ENCODE results near the gene ADAMTSL1. TPM values are rescaled to one million over a fixed set of nuclear protein-coding genes. Genes with fewer than 3 reads are reported as not detected.

ADAMTSL1 gene
- total and polyA plus RNA-seq, 2 of the 8 experiments (the other 6 are each of a cell fraction or from before 2014, with no cell fraction given), result 0.84 to 1.1 TPM

DNA sequence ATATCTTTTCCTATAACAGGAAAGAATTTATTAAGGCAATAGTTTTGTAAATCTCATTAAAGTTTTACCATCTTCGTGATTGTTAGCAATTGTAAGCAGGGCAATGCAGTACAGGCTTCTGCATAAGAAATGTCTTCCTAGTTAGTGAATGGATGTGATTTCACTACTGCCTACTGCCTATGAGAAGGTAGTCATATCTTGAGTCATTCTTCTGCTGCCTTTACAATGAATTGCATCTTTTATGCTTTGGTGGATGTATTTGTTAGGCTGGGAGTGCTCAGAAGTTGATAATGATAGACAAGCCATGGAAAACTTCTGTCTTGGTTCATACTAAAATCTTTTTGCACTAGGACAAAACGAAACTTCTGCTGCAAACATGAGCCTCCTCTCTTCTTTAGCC lies 128.0 kb downstream of the ADAMTSL1 start:
- Histone ChIP-seq H3K79me2 (ENCODE audit: control insufficient read depth in 1 of 2, insufficient read depth in 2 of 2, low read length in 2 of 2) (no peaks in the 10 kb centered on the region), H4K5ac (ENCODE audit: insufficient read length, low read depth, low read length) (no peak overlapping the region), H3K4me2 (ENCODE audit: insufficient read depth in 1 of 2, low read depth in 2 of 2, low read length in 2 of 2) (no peak overlapping the region), H3K56ac (replicated peaks; ENCODE audit: insufficient read length, low read depth, low read length) (no peak overlapping the region), H2BK120ac (replicated peaks; ENCODE audit: low read depth, low read length) (no peak overlapping the region), H3K4ac (replicated peaks; ENCODE audit: insufficient read length, low read depth, low read length) (no peak overlapping the region), H2BK15ac (ENCODE audit: low read length) (no peak overlapping the region), H3K23ac (ENCODE audit: insufficient read length) (no peak overlapping the region), H2BK20ac (ENCODE audit: low read length) (no peak overlapping the region), H3K27me3 (replicated peaks in 1 of 4; ENCODE audit: control insufficient read depth in 3 of 4, extremely low read depth in 1 of 4, insufficient read depth in 3 of 4, low read length in 3 of 4) (no peaks in the 10 kb centered on the region), H4K91ac (replicated peaks; ENCODE audit: insufficient read length, low read length) (no peak overlapping the region), H3K27ac (ENCODE audit: low read depth, low read length) (no peak overlapping the region), H3K23me2 (ENCODE audit: low read depth, low read length) (no peaks in the 10 kb centered on the region), H4K8ac (ENCODE audit: extremely low read depth, insufficient read depth, low read length) (no peak overlapping the region), H2AK5ac (ENCODE audit: low read depth, low read length) (no peak overlapping the region), H3K4me1 (replicated peaks in 1 of 4; ENCODE audit: control insufficient read depth in 3 of 4, insufficient read depth in 4 of 4, low read length in 3 of 4) (peaks cover 2 to 17% (median 8%) of the 10 kb centered on the region in 4 experiments; a peak in 6 of 7 replicates), H3K18ac (ENCODE audit: extremely low read depth, low read length) (no peak overlapping the region), H3K9me3 (ENCODE audit: insufficient read depth in 2 of 2, low read depth in 1 of 2, low read length in 1 of 2) (no peaks in the 10 kb centered on the region), H4K20me1 (replicated peaks in 1 of 2; ENCODE audit: control insufficient read depth in 1 of 2, insufficient read depth in 2 of 2, low read length in 2 of 2) (no peaks in the 10 kb centered on the region), H3K79me1 (ENCODE audit: low read depth, low read length) (no peaks in the 10 kb centered on the region), H3K36me3 (ENCODE audit: control insufficient read depth in 2 of 4, insufficient read depth in 4 of 4, low read length in 3 of 4) (no peaks in the 10 kb centered on the region), H2BK5ac (ENCODE audit: low read depth, low read length) (no peak overlapping the region), H2AFZ (ENCODE audit: low read length) (no peak overlapping the region), H3K14ac (ENCODE audit: insufficient read length) (no peak overlapping the region), H2BK12ac (ENCODE audit: low read depth, low read length) (no peak overlapping the region), H3K4me3 (ENCODE audit: extremely low read depth in 1 of 4, insufficient read depth in 2 of 4, low read depth in 3 of 4, low read length in 4 of 4) (no peak overlapping the region), H3K9ac (replicated peaks in 1 of 4; ENCODE audit: extremely low read depth in 1 of 4, low read depth in 3 of 4, low read length in 3 of 4) (no peak overlapping the region)
- FAIRE-seq (no peak), DNase-seq (ENCODE audit: low read depth in 1 of 2, low spot score in 2 of 2) (no peak)
- 100% methylated on average over 2 of the region's 2 CpGs; no CpG with 5 or more reads in 1 of the 2 experiments for WGBS, 2 experiments (ENCODE audit: extremely low coverage in 1 of 2, insufficient coverage in 1 of 2, insufficient read length in 1 of 2, insufficient replicate concordance in 2 of 2, low coverage in 1 of 2, low lambda C conversion rate in 2 of 2, missing lambda C conversion rate in 1 of 2)
- CTCF ChIA-PET (ENCODE audit: partially characterized antibody), result interaction anchor here (1.1 kb wide), 1 partner anchor 9 kb away, joined by 3 read pairs; no protein-coding TSS in a partner anchor
- POLR2A ChIA-PET (ENCODE audit: partially characterized antibody), result no interaction called here
- TF ChIP-seq CTCF (IDR thresholded peaks at IDR 0.05; ENCODE audit: control extremely low read depth in 1 of 3, insufficient read depth in 1 of 3, low read depth in 1 of 3, low read length in 3 of 3), result no peak
- no peak for TF ChIP-seq SRF (IDR thresholded peaks at IDR 0.05; ENCODE audit: low read depth, low read length)
- no peak for TF ChIP-seq TAF7 (optimal IDR thresholded peaks at IDR 0.05; ENCODE audit: borderline replicate concordance, low read depth, low read length)
- no peak for TF ChIP-seq JUND (IDR thresholded peaks at IDR 0.05; ENCODE audit: low read length)
- no peak for TF ChIP-seq BCL11A (IDR thresholded peaks at IDR 0.05; ENCODE audit: low read depth in 2 of 2, low read length in 2 of 2)
- no peak for TF ChIP-seq POLR2A (IDR thresholded peaks at IDR 0.05; ENCODE audit: control extremely low read depth in 1 of 2, low read depth in 2 of 2, low read length in 2 of 2)
- TF ChIP-seq POU5F1 (IDR thresholded peaks at IDR 0.05; ENCODE audit: low read depth, low read length), result no peak
- no peak for TF ChIP-seq PHF8 (conservative IDR thresholded peaks at IDR 0.05; ENCODE audit: low read depth, low read length)
- TF ChIP-seq ATF3 (IDR thresholded peaks at IDR 0.05; ENCODE audit: insufficient read depth, low read depth, low read length), result no peak
- TF ChIP-seq YY1 (IDR thresholded peaks at IDR 0.05; ENCODE audit: low read depth, low read length), result no peak
- TF ChIP-seq GABPA (IDR thresholded peaks at IDR 0.05; ENCODE audit: borderline replicate concordance, insufficient read depth, low read length), result no peak
- no peak for TF ChIP-seq EGR1 (IDR thresholded peaks at IDR 0.05; ENCODE audit: borderline replicate concordance, low read depth, low read length)

All from H1 (cell line).